ENCODE measurements around the gene GEMIN5. TPM values are rescaled to one million over a fixed set of nuclear protein-coding genes. Genes with fewer than 3 reads are reported as not detected.

GEMIN5 gene
- total and polyA plus RNA-seq, 2 of the 13 experiments (the other 11 are each of a cell fraction or from before 2014, with no cell fraction given) = 6.6 to 28.6 TPM

GRCh38 chr5:154860123-154860522 lies 77.9 kb downstream of the GEMIN5 start (continued):
- TF ChIP-seq ZSCAN5A (CRISPR knock-in tag; IDR thresholded peaks at IDR 0.05; ENCODE audit: borderline replicate concordance) (no peak), ZNF446 (CRISPR knock-in tag; IDR thresholded peaks at IDR 0.05) (no peak), EED (CRISPR knock-in tag; IDR thresholded peaks at IDR 0.05) (no peak), AHR (CRISPR knock-in tag; IDR thresholded peaks at IDR 0.05) (no peak), MED1 (CRISPR knock-in tag; IDR thresholded peaks at IDR 0.05) (peak; percentile 78), RERE (CRISPR knock-in tag; IDR thresholded peaks at IDR 0.05; ENCODE audit: low read depth) (no peak), ZNF337 (CRISPR knock-in tag; IDR thresholded peaks at IDR 0.05; ENCODE audit: borderline replicate concordance, low read depth) (no peak), SIX4 (CRISPR knock-in tag; IDR thresholded peaks at IDR 0.05) (no peak; the same call in 1 of the 2 replicates), MXD1 (CRISPR knock-in tag; IDR thresholded peaks at IDR 0.05) (no peak), SALL2 (CRISPR knock-in tag; IDR thresholded peaks at IDR 0.05) (no peak), MATR3 (CRISPR knock-in tag; IDR thresholded peaks at IDR 0.05) (no peak), GRHL1 (CRISPR knock-in tag; conservative IDR thresholded peaks at IDR 0.05) (no peak), PRDM15 (CRISPR knock-in tag; IDR thresholded peaks at IDR 0.05) (no peak), MEIS1 (CRISPR knock-in tag; IDR thresholded peaks at IDR 0.05; ENCODE audit: borderline replicate concordance) (no peak)

All from HepG2 (cell line).